B cell (primary cell): ENCODE results near the gene PRKAR1A.

Experiments used
- EZH2 ChIP-seq: IDR thresholded peaks from 2 replicates; pipeline ENCODE4 v1.6.1; 2012; ENCODE audit warnings: borderline replicate concordance, low read depth, mild to moderate bottlenecking, moderate library complexity, low read length; ENCODE audit not compliant: insufficient read depth, poor library complexity, severe bottlenecking
- TF ChIP-seq, protein P1 (sequence below): fragments of 200-600 bp; IDR thresholded peaks from one replicate; pipeline ENCODE4 v1.8.0; 2022; ENCODE audit warnings: antibody characterized with exemption, mild to moderate bottlenecking

DNA sequence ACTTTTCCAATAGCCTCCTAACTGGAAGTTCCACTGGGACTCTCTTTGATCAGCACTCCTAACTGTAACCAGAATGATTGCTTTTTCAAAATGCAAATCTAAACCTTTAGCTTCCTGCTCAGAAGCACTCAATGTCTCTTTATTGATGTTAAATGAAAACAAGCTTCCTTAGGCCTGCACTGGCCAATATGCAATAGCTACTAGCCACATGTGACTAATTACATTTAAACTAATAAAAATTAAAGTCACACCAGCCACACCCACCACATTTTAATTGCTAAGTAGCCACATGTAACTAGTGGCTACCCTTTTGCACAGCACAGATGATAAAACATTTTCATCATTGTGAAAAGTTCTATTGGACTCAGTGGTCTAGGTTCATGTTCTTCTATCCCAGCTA is 57.1 kb downstream of the PRKAR1A start:
- TF ChIP-seq EZH2, result no peak
- TF ChIP-seq, protein P1, sequence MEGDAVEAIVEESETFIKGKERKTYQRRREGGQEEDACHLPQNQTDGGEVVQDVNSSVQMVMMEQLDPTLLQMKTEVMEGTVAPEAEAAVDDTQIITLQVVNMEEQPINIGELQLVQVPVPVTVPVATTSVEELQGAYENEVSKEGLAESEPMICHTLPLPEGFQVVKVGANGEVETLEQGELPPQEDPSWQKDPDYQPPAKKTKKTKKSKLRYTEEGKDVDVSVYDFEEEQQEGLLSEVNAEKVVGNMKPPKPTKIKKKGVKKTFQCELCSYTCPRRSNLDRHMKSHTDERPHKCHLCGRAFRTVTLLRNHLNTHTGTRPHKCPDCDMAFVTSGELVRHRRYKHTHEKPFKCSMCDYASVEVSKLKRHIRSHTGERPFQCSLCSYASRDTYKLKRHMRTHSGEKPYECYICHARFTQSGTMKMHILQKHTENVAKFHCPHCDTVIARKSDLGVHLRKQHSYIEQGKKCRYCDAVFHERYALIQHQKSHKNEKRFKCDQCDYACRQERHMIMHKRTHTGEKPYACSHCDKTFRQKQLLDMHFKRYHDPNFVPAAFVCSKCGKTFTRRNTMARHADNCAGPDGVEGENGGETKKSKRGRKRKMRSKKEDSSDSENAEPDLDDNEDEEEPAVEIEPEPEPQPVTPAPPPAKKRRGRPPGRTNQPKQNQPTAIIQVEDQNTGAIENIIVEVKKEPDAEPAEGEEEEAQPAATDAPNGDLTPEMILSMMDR, result no peak
